HFF-Myc (cell line): ENCODE data around the gene CAPN10.

Source experiments
- DNase-seq: peaks from one replicate; pipeline ENCODE4 v3.0.0-alpha.2; 2011; ENCODE audit warnings: low read depth; ENCODE audit errors: extremely low read depth
- H3K4me3 ChIP-seq: replicated peaks from 2 replicates; pipeline ENCODE4 v1.5.1; 2011; ENCODE audit warnings: low read depth, mild to moderate bottlenecking, control low read depth, low read length
- TF ChIP-seq, protein P1 (sequence below): IDR thresholded peaks from 2 replicates; pipeline ENCODE4 v1.5.1; 2012; ENCODE audit warnings: mild to moderate bottlenecking, low read depth, low read length, control low read depth; ENCODE audit errors: missing control alignments

Gene CAPN10

DNA sequence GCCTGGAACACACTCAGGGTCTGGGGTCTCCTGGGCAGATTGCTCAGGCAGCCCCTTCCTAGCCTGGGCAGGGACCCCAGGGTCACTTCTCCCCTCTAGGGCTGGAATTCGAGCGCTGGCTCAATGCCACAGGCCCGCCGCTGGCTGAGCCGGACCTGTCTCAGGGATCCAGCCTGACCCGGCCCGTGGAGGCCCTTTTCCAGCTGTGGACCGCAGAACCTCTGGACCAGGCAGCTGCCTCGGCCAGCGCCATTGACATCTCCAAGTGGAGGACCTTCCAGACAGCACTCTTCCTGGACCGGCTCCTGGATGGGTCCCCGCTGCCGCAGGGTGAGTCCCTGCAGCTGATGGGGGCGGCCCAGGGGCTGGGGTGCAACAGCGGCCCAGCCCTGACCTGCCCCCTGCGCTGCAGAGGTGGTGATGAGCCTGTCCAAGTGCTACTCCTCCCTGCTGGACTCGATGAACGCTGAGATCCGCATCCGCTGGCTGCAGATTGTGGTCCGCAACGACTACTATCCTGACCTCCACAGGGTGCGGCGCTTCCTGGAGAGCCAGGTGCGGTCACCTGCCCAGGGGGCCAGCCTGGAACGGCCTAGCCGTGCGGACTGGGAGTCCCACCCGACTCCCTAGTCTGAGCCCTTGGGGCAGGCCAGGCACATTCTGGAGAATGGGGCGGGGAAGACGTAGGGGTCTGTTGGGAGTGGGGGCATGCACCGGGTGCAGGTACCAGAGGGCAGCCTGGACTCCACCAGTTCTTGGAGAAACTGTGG is 9.9 kb upstream of the CAPN10 start:
- no peak overlapping the region for H3K4me3 ChIP-seq
- DNase-seq: no peak
- TF ChIP-seq, protein P1, sequence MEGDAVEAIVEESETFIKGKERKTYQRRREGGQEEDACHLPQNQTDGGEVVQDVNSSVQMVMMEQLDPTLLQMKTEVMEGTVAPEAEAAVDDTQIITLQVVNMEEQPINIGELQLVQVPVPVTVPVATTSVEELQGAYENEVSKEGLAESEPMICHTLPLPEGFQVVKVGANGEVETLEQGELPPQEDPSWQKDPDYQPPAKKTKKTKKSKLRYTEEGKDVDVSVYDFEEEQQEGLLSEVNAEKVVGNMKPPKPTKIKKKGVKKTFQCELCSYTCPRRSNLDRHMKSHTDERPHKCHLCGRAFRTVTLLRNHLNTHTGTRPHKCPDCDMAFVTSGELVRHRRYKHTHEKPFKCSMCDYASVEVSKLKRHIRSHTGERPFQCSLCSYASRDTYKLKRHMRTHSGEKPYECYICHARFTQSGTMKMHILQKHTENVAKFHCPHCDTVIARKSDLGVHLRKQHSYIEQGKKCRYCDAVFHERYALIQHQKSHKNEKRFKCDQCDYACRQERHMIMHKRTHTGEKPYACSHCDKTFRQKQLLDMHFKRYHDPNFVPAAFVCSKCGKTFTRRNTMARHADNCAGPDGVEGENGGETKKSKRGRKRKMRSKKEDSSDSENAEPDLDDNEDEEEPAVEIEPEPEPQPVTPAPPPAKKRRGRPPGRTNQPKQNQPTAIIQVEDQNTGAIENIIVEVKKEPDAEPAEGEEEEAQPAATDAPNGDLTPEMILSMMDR: no peak

DNA sequence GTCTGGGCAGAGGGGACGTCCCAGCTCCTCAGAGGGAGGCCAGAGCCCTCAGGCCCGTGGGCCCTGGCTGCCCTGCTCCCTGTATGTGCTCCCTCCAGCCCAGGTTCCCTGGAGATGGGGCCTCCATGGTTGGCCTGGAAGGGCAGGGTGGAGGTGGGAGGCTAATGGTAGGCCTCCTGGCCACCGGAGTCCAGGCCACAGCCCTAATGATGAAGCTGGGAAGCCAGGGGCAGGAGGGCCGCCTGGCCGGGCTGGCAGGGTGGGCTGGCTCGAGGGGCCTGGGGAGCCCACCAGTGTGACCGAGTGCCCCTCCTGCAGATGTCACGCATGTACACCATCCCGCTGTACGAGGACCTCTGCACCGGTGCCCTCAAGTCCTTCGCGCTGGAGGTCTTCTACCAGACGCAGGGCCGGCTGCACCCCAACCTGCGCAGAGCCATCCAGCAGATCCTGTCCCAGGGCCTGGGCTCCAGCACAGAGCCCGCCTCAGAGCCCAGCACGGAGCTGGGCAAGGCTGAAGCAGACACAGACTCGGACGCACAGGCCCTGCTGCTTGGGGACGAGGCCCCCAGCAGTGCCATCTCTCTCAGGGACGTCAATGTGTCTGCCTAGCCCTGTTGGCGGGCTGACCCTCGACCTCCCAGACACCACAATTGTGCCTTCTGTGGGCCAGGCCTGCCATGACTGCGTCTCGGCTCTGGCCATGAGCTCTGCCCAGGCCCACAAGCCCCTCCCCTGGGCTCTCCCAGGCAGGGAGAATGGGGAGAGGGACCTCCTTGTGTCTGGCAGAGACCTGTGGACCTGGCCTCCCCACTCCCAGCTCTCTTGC is 9.0 kb upstream of the CAPN10 start:
- H3K4me3 ChIP-seq: no peak overlapping the region
- TF ChIP-seq, protein P1: no peak
- no peak for DNase-seq

DNA sequence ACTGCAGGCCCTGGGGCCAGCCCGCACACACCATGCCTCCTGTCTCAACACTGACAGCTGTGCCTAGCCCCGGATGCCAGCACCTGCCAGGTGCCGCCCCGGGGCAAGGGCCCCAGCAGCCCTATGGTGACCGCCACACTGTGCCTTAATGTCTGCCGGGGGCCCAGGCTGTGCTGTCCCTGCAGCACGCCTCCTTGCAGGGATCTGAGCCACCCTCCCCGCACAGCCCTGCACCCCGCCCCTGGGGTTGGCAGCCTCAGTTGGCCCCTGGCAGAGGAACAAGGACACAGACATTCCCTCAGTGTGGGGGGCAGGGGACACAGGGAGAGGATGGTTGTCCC is 8.5 kb upstream of the CAPN10 start:
- H3K4me3 ChIP-seq: no peak overlapping the region

DNA sequence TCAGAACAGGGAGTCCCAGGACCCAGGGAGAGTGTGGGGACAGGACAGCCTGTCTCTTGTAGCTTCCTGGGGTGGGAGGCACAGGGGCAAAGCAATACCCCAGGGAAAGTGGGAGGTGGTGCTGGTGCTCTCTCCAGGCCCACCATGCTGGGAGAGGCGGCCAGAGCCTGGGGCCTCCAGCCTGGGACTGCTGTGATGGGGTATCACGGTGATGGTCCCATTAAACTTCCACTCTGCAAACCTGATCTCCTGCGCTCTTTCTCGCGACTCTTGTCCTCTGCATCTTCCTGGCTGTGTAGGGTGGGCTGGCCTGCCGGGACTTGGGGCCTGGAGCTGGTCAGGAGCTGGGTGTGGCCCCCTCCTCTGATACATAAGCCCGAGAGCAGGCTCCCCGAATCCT is 8.0 kb upstream of the CAPN10 start:
- TF ChIP-seq, protein P1: no peak
- no peak overlapping the region for H3K4me3 ChIP-seq
- no peak for DNase-seq

More for the DNA sequence above, 8.5 kb upstream of the CAPN10 start:
- no peak for DNase-seq
- TF ChIP-seq, protein P1: no peak

DNA sequence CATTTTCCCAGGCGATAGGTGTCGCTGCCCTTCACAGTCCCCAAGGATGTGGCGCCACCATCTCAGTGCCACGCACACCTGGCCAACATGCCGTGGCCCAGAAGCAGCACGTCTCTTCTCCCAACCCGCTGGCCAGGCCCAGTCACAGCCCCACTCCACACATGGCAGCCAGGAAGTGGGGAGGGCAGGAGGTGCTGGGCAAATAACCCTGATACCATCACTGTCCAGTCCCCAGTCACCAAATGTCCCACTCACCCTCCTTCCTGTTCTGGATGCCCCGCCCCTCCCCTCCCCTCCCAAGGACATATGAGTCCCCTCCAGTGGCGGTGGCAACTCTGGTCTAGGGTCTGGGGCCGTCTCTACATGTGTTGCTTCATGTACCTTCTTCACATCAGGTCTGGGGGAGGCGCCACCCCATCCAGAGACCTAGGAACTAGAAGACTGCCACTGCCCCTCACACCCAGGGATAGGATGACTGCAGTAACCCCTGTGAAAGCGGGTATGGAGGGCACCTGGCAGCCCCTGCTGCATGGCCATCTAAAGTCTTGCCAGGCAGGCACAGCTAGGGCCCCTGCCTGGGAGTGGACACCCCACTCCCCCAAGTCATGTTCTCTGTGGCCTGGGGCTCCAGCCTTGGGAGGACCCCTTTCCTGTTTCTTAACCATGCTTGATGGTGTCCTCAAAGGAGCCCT is 7.3 kb upstream of the CAPN10 start:
- H3K4me3 ChIP-seq: no peak overlapping the region
- no peak for DNase-seq
- TF ChIP-seq, protein P1: no peak

DNA sequence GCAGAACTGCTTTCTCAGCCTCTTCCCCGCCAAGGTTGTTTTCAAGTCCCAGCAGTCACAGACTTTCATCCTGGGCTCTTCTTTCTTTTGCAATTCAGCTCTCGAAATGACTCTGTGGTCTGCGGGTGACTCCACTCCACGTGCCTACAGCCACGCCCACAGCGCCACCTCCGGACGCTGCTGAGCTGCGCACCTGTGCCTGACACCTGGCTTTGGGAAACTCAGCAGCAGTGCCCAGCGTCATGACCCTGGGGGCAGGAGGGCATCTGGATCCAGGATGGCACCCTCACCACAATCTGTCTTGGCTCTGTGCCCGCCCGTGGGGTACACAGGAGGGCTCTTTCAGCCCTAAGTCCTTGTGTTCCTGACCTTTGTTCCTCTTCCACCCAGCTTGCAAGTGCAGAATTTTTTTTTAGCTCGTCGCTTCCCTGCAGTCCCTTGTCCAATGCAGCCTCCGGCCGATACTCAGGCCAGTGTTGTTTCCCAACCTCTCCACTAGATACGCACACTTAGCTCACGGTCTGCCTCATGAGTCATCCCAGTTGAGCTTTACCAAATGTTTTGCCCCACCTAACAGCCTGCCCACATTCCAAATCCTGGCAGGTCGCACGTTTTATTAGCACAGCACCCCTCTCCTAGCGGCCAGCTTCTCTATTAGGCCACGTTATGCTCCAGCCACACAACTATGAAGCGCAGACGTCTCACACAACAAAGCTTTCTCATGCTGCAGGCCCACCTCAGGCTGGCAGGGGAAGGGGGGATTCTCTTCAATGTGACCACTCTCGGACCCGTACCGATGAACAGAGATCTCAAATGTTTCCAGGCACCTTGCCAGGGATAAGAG is 6.5 kb upstream of the CAPN10 start:
- TF ChIP-seq, protein P1: no peak
- peak; percentile 86 for DNase-seq

More for the DNA sequence above, 6.5 kb upstream of the CAPN10 start:
- no peak overlapping the region for H3K4me3 ChIP-seq
